Stomach (tissue), 4 donors: Measurements from ENCODE around the gene CDH23.

Experiments used
- POLR2AphosphoS5 ChIP-seq, 3 donors: sonication (generic); formaldehyde crosslinking; IDR thresholded peaks; one replicate each; pipeline ENCODE4 v1.6.1; 2016; ENCODE audit warnings: antibody characterized with exemption in 3 of 3
- TF ChIP-seq, protein P1 (sequence below), 7 experiments: fragments of 450-650 bp in 4 of 7; fragments of 200-600 bp in 3 of 7; sonication (generic) in 3 of 7; IDR thresholded peaks; one replicate each; pipeline ENCODE4 v1.5.1; 2016 to 2019; ENCODE audit warnings: antibody characterized with exemption in 7 of 7, control low read depth in 2 of 7, mild to moderate bottlenecking in 1 of 7

DNA sequence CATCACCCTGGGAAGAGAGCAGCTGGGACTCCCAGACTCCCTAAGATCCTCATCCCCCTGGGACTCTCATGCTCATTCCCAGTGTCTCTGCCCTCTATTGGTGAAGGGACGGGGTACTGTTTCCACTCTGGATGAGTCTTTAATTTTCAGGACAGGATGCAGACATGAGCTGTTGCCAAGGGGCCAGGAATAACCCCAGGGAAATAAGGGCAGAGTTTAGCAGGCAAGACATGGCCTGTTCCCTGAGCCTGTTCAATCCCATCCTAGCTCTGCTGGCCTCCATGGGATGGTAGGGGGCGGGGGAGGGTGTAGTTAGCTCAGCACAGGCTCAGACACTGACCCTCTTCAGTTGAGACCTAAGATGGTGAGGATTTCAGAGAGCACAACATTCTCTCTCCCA lies 308.9 kb downstream of the CDH23 start:
- TF ChIP-seq, protein P1, sequence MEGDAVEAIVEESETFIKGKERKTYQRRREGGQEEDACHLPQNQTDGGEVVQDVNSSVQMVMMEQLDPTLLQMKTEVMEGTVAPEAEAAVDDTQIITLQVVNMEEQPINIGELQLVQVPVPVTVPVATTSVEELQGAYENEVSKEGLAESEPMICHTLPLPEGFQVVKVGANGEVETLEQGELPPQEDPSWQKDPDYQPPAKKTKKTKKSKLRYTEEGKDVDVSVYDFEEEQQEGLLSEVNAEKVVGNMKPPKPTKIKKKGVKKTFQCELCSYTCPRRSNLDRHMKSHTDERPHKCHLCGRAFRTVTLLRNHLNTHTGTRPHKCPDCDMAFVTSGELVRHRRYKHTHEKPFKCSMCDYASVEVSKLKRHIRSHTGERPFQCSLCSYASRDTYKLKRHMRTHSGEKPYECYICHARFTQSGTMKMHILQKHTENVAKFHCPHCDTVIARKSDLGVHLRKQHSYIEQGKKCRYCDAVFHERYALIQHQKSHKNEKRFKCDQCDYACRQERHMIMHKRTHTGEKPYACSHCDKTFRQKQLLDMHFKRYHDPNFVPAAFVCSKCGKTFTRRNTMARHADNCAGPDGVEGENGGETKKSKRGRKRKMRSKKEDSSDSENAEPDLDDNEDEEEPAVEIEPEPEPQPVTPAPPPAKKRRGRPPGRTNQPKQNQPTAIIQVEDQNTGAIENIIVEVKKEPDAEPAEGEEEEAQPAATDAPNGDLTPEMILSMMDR (IDR thresholded peaks at IDR 0.05): no peak
- no peak for TF ChIP-seq POLR2AphosphoS5 (IDR thresholded peaks at IDR 0.05)
